CD4-positive, CD25-positive, alpha-beta regulatory T cell (primary cell): ENCODE measurements around the gene TSPAN9. TPM values are rescaled to one million over a fixed set of nuclear protein-coding genes. Genes with fewer than 3 reads are reported as not detected.

Experiments
- ATAC-seq, 2 donors: fragments of 150-1000 bp; cut with Tn5 transposase; one replicate each; pipeline ENCODE4 v1.10.0; 2021; ENCODE audit warnings: low read depth in 2 of 2, moderate number of reproducible peaks in 2 of 2, moderate library complexity in 1 of 2
- DNase-seq, 3 donors: peaks; one replicate each; pipeline versions ENCODE4 v3.0.0 to v3.0.0-alpha.2; 2012 to 2022; ENCODE audit warnings: mixed read lengths in 1 of 3
- H3K27ac ChIP-seq: one replicate; pipeline ENCODE4 v1.7.0; 2013; ENCODE audit warnings: mild to moderate bottlenecking, low read length; ENCODE audit not compliant: insufficient read depth, poor library complexity, severe bottlenecking
- H3K27me3 ChIP-seq: one replicate; pipeline ENCODE4 v1.7.0; 2013; ENCODE audit warnings: low read length; ENCODE audit not compliant: control insufficient read depth, insufficient read depth
- H3K36me3 ChIP-seq: one replicate; pipeline ENCODE4 v1.7.0; 2013; ENCODE audit warnings: mild to moderate bottlenecking, low read length, moderate library complexity; ENCODE audit not compliant: control insufficient read depth, insufficient read depth
- H3K4me1 ChIP-seq: 2 replicates; pipeline ENCODE4 v1.7.0; 2013; ENCODE audit warnings: mild to moderate bottlenecking, low read length; ENCODE audit not compliant: insufficient read depth, control insufficient read depth, poor library complexity, severe bottlenecking
- H3K4me3 ChIP-seq: one replicate; pipeline ENCODE4 v1.7.0; 2013; ENCODE audit warnings: low read depth, mild to moderate bottlenecking, low read length, moderate library complexity
- H3K9me3 ChIP-seq, 2 experiments: 1 replicate in 1 of 2; 2 replicates in 1 of 2; pipeline ENCODE4 v1.7.0; 2013; ENCODE audit warnings: low read length in 2 of 2, mild to moderate bottlenecking in 1 of 2, moderate library complexity in 1 of 2; ENCODE audit not compliant: control insufficient read depth in 2 of 2
- H3K27ac Mint-ChIP-seq, 3 donors: one replicate each; pipeline ENCODE4 v1.8.0; 2020 to 2022; ENCODE audit warnings: mild to moderate bottlenecking in 3 of 3, mixed read lengths in 3 of 3, moderate library complexity in 2 of 3
- H3K27me3 Mint-ChIP-seq: one replicate; pipeline ENCODE4 v1.8.0; 2022; ENCODE audit warnings: mild to moderate bottlenecking, mixed read lengths
- H3K36me3 Mint-ChIP-seq: one replicate; pipeline ENCODE4 v1.8.0; 2020; ENCODE audit warnings: mixed read lengths
- H3K4me1 Mint-ChIP-seq, 4 donors: one replicate each; pipeline ENCODE4 v1.8.0; 2020 to 2022; ENCODE audit warnings: mixed read lengths in 4 of 4, mild to moderate bottlenecking in 1 of 4
- H3K4me3 Mint-ChIP-seq, 4 donors: one replicate each; pipeline ENCODE4 v1.8.0; 2020 to 2022; ENCODE audit warnings: mild to moderate bottlenecking in 4 of 4, mixed read lengths in 4 of 4, moderate library complexity in 3 of 4
- H3K9me3 Mint-ChIP-seq, 7 donors: one replicate each; pipeline ENCODE4 v1.8.0; 2020 to 2022; ENCODE audit warnings: mixed read lengths in 7 of 7, mild to moderate bottlenecking in 3 of 7, moderate library complexity in 2 of 7
- polyA plus RNA-seq, 4 donors: library from polyadenylated mRNA; unstranded; fragments of 300-500 nt; fragmentation: Illumina TruSeq; gene quantifications; one replicate each; pipeline ENCODE4 v1.2.3, GENCODE V29; 2021
- total RNA-seq: library from RNA; stranded (reverse); gene quantifications from one replicate; pipeline ENCODE4 v1.2.3, GENCODE V29; 2022

TSPAN9 gene
- total and polyA plus RNA-seq, 5 donors from 2014 or later = 0.09 to 1.2 (median 0.30) TPM; not detected in 1

DNA sequence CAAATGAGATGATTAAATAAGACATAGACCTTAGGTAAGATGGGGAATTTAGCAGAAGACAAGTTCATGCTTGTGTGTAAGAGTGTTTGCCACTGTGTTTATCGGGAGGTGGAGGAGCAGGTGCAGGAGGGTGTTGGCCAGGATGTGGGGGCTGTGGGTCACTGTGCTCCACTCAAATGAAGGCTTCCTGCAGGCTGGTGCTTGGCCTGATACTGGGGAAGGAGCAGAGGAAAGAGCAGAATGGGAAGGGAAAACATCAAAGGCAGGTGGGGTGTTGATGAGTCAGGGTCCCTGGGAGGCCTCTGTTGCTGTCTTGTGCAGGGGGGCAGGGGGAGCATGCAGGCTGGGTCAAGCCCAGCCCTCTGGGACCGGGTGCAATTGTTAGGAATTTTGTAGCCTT lies 126.5 kb downstream of the TSPAN9 start:
- Histone ChIP-seq H3K27me3 (no peaks in the 10 kb centered on the region), H3K27ac (no peak overlapping the region), H3K36me3 (no peaks in the 10 kb centered on the region), H3K4me3 (no peak overlapping the region), H3K9me3 (no peaks in the 10 kb centered on the region), H3K4me1 (no peaks in the 10 kb centered on the region)
- Mint-ChIP-seq H3K27me3 (peaks cover 40% of the 10 kb centered on the region), H3K4me1 (peaks cover 0 to 11% (median 0%) of the 10 kb centered on the region in 4 donors), H3K4me3 (no peak overlapping the region), H3K36me3 (no peaks in the 10 kb centered on the region), H3K27ac (no peak overlapping the region), H3K9me3 (no peaks in the 10 kb centered on the region)
- no peak for DNase-seq
- ATAC-seq = no peak

DNA sequence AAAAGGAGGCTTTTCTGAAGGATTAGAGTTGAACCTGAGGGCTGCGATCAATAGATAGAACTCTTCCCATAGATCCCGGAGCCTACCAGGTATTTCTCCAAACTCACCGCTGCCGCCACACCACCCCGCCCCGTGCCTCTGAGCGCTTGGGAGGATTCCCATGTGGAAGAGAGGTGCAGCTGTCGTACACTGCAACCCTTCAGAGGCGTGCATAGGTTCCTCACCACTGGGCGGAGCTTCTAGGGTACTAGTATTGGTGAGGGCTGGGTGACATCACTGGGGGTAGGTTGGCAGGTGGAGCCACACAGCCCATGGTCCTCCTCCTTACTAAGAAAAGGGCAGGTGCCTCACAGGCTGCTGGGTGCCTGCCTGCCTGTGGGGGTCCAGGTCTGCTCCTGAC lies 127.0 kb downstream of the TSPAN9 start:
- no peaks in the 10 kb centered on the region for H3K9me3 ChIP-seq
- H3K36me3 Mint-ChIP-seq = no peaks in the 10 kb centered on the region
- no peak for ATAC-seq
- H3K27ac Mint-ChIP-seq = no peak overlapping the region
- H3K36me3 ChIP-seq = no peaks in the 10 kb centered on the region
- no peak overlapping the region for H3K4me3 Mint-ChIP-seq
- peaks cover 37% of the 10 kb centered on the region for H3K27me3 Mint-ChIP-seq
- H3K4me3 ChIP-seq = no peak overlapping the region
- no peaks in the 10 kb centered on the region for H3K27me3 ChIP-seq
- no peaks in the 10 kb centered on the region for H3K9me3 Mint-ChIP-seq
- no peak for DNase-seq
- H3K4me1 ChIP-seq = no peaks in the 10 kb centered on the region
- H3K27ac ChIP-seq = no peak overlapping the region
- H3K4me1 Mint-ChIP-seq = peaks cover 0 to 11% (median 0%) of the 10 kb centered on the region in 4 donors

DNA sequence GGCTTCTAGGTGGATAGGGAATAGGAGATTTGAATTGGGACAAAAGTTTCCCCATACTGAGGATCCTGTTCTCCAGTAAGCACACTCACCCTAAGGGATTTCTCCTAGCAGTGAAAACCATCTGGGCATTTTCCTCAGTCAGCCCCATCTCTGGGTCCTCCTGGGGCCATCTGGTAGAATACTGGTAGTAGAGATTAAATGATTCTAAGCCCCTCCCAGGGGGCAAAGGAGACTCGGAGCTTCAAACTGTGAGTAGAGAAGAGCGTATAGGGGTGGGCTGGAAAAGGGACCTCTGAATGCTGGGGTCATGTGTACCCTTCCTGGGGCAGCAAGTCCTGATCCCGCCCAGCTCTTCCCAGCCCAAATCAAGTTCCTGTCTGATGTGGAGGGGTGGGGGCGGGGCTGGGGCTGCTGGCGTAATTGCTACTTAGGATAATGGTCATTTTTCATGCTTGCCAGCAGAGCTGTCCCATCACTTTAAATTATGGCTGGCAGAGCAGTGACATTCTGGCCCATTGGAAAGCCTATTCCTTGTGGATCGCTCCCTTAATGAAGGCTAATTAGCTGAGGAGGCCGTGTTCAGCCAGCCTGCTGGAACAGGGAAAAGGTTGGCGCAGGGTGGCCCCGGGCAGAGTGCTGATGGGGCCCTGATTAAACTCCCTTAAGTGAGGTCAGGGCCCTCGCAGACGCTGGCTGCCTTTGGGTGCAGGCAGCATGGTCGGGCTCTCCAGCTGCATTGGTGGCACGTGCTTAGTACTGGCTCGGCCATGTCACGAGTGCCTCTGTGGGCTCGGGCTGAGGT lies 127.8 kb downstream of the TSPAN9 start:
- no peak for DNase-seq
- H3K27me3 Mint-ChIP-seq = peaks cover 29% of the 10 kb centered on the region
- no peaks in the 10 kb centered on the region for H3K36me3 ChIP-seq
- H3K27ac Mint-ChIP-seq = no peak overlapping the region
- no peaks in the 10 kb centered on the region for H3K9me3 Mint-ChIP-seq
- H3K27ac ChIP-seq = no peak overlapping the region
- H3K4me1 ChIP-seq = no peaks in the 10 kb centered on the region
- no peak for ATAC-seq
- H3K4me3 ChIP-seq = no peak overlapping the region
- H3K36me3 Mint-ChIP-seq = no peaks in the 10 kb centered on the region
- H3K4me1 Mint-ChIP-seq = peaks cover 0 to 7% (median 0%) of the 10 kb centered on the region in 4 donors
- no peaks in the 10 kb centered on the region for H3K27me3 ChIP-seq
- H3K4me3 Mint-ChIP-seq = no peak overlapping the region
- H3K9me3 ChIP-seq = no peaks in the 10 kb centered on the region

DNA sequence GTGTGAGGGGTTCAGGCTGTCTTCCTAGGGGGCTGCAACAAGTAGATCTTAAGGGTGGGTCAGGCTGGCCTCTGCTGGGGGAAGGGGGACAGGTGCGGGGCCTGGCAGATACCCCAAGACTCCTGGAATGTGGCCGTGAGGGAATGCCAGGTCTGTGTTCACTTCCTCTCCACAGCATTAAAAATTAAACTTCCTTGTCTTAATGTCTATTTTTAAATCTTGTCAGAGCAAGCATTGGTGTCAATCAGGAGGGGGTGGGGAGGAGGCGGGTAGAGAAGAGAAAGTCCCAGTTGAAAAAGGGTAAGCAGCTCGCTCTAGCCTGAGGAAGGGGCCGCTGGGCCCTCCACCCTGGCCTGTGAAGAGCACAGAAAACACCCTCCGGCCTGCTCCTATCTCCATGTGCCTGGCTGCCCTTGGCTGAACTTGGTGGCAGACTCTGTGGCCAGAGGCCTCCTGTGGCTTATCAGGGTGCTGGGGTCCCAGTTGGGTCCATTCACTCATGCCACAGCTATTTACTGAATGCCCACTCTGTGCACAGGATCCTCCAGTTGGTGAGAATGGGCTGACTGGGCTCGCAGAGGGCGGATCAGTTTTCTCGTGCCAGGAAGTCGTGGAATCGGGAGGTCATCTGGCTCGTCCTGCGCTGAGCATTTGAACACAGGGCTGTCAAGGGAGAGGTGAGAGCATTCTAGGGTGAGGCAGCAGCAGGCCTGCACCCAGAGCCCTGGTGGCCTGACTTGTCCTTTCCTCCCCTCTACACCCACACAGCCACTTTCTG lies 128.8 kb downstream of the TSPAN9 start:
- no peaks in the 10 kb centered on the region for H3K36me3 Mint-ChIP-seq

DNA sequence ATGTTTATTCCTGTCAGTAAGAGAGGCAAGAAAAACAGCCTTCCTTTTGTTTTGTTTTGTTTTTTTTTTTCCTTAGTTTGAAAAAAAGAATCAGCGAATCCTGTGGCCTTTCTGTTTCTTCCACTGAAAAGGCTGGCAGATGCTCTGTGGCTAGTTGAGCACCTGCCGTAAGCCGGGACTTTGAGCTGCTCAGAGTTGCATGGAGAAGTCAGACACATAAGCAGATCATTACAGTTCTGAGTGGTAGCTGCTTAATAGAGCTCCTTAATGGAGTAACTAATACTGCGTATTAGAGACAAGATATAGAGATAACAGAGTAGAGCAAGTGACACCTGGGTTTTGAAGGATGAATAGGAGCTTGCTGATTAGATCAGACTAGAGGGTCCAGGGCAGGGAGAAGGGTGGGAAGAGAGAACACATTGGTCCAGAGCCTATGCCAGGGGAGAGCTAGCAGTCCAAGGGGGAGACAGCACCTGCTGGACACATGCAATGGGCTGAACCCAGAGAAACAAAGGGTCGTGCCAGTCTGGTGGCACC lies 129.4 kb downstream of the TSPAN9 start:
- DNase-seq = no peak
- no peak overlapping the region for H3K4me3 ChIP-seq
- H3K4me1 ChIP-seq = no peaks in the 10 kb centered on the region
- no peak for ATAC-seq
- H3K27ac ChIP-seq = no peak overlapping the region
- no peaks in the 10 kb centered on the region for H3K36me3 Mint-ChIP-seq
- H3K4me1 Mint-ChIP-seq = peaks cover 0 to 2% (median 0%) of the 10 kb centered on the region in 4 donors
- H3K27me3 Mint-ChIP-seq = peaks cover 21% of the 10 kb centered on the region
- H3K27ac Mint-ChIP-seq = peak overlapping the region in 1 of 3 donors; percentile 60
- no peaks in the 10 kb centered on the region for H3K27me3 ChIP-seq
- H3K4me3 Mint-ChIP-seq = no peak overlapping the region
- H3K9me3 ChIP-seq = no peaks in the 10 kb centered on the region
- H3K9me3 Mint-ChIP-seq = no peaks in the 10 kb centered on the region
- H3K36me3 ChIP-seq = no peaks in the 10 kb centered on the region

More for the DNA sequence above, 128.8 kb downstream of the TSPAN9 start:
- Mint-ChIP-seq H3K4me3 (no peak overlapping the region), H3K9me3 (no peaks in the 10 kb centered on the region), H3K27me3 (peaks cover 28% of the 10 kb centered on the region), H3K27ac (no peak overlapping the region), H3K4me1 (peaks cover 0 to 6% (median 0%) of the 10 kb centered on the region in 4 donors)
- Histone ChIP-seq H3K27ac (no peak overlapping the region), H3K27me3 (no peaks in the 10 kb centered on the region), H3K36me3 (no peaks in the 10 kb centered on the region), H3K9me3 (no peaks in the 10 kb centered on the region), H3K4me1 (no peaks in the 10 kb centered on the region), H3K4me3 (no peak overlapping the region)
- ATAC-seq = no peak
- DNase-seq = no peak

DNA sequence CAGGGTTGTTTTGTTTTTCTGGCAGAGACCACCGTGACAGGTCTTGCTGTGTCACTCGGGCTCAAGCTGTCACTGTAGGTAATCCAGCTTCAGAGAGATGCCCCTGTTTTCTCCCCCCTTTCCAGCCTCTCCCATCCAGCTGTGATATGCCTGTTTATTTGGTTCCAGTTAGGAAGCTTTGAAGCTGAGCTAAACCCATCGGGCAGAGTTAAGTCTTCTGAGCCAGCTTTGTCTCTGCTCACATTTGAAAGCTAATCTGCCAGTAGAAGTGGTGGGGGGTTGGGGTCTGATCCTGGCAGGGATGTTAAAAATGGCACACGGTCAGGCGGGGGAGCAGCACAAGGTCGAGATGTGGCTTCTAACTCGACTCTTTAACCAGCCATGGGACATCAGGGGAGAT lies 130.0 kb downstream of the TSPAN9 start:
- DNase-seq (no peak), ATAC-seq (no peak)
- Mint-ChIP-seq H3K27ac (no peak overlapping the region), H3K9me3 (no peaks in the 10 kb centered on the region), H3K36me3 (no peaks in the 10 kb centered on the region), H3K27me3 (peaks cover 15% of the 10 kb centered on the region), H3K4me3 (no peak overlapping the region), H3K4me1 (peaks cover 0 to 2% (median 0%) of the 10 kb centered on the region in 4 donors)
- H3K27ac ChIP-seq = no peak overlapping the region
- H3K4me1 ChIP-seq = no peaks in the 10 kb centered on the region
- no peak overlapping the region for H3K4me3 ChIP-seq
- H3K27me3 ChIP-seq = no peaks in the 10 kb centered on the region
- H3K9me3 ChIP-seq = no peaks in the 10 kb centered on the region
- no peaks in the 10 kb centered on the region for H3K36me3 ChIP-seq

DNA sequence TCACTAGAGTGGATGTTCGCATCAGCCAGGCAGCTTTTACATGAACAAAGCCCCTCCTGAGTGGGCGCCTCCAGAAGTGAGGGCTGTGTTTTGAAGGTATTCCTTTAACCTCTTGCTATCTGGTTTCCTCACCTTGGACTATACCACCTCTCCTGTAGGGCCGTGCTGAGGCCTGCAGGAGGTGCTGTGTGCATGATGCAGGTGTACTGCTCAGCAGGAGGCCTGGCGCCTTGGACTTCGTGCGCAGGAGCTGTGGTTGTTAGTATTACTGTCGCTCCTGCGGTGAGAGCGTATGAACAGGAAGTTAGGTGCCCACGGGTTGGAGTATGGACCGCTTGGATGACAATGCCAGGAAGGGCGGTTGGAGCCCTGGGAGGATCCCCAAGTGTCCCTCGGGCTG lies 130.7 kb downstream of the TSPAN9 start:
- Mint-ChIP-seq H3K36me3 (no peaks in the 10 kb centered on the region), H3K27ac (no peak overlapping the region), H3K4me1 (peaks cover 0 to 1% (median 0%) of the 10 kb centered on the region in 4 donors), H3K9me3 (no peaks in the 10 kb centered on the region), H3K27me3 (peaks cover 13% of the 10 kb centered on the region), H3K4me3 (no peak overlapping the region)
- DNase-seq (peak in 1 of 3 donors; percentile 20), ATAC-seq (no peak)
- no peak overlapping the region for H3K27ac ChIP-seq
- no peaks in the 10 kb centered on the region for H3K27me3 ChIP-seq
- H3K36me3 ChIP-seq = no peaks in the 10 kb centered on the region
- H3K4me1 ChIP-seq = no peaks in the 10 kb centered on the region
- no peak overlapping the region for H3K4me3 ChIP-seq
- no peaks in the 10 kb centered on the region for H3K9me3 ChIP-seq
